IPS DF 6.9 (cell line): Measurements from ENCODE around the gene BBS12.

Source experiments
- DNase-seq: peaks from one replicate; pipeline ENCODE4 v3.0.0-alpha.2; 2013; ENCODE audit warnings: low read depth, low spot score
- H3K27ac ChIP-seq: one replicate; pipeline ENCODE4 v1.5.1; 2013; ENCODE audit warnings: low read length, control low read depth
- H3K27me3 ChIP-seq: 2 replicates; pipeline ENCODE4 v1.6.1; 2013; ENCODE audit warnings: mild to moderate bottlenecking, low read length; ENCODE audit not compliant: control insufficient read depth, insufficient read depth
- H3K36me3 ChIP-seq: 2 replicates; pipeline ENCODE4 v1.6.1; 2013; ENCODE audit warnings: low read length; ENCODE audit not compliant: control insufficient read depth, insufficient read depth
- H3K4me1 ChIP-seq: 2 replicates; pipeline ENCODE4 v1.6.1; 2013; ENCODE audit warnings: low read length; ENCODE audit not compliant: control insufficient read depth, insufficient read depth
- H3K4me3 ChIP-seq: 2 replicates; pipeline ENCODE4 v1.5.1; 2013; ENCODE audit warnings: mild to moderate bottlenecking, low read length
- H3K9me3 ChIP-seq: 2 replicates; pipeline ENCODE4 v1.6.1; 2013; ENCODE audit warnings: low read length, inconsistent platforms; ENCODE audit not compliant: control insufficient read depth, insufficient read depth
- WGBS: extraction: QIAGEN DNeasy Blood & Tissue Kit; methylation state at CpG from one replicate; pipeline ENCODE4 v1.1.7; 2013; ENCODE audit warnings: mixed read lengths, missing lambda C conversion rate; ENCODE audit not compliant: insufficient read length, insufficient coverage; 5-methylcytosine and 5-hydroxymethylcytosine counted together

Gene BBS12

DNA sequence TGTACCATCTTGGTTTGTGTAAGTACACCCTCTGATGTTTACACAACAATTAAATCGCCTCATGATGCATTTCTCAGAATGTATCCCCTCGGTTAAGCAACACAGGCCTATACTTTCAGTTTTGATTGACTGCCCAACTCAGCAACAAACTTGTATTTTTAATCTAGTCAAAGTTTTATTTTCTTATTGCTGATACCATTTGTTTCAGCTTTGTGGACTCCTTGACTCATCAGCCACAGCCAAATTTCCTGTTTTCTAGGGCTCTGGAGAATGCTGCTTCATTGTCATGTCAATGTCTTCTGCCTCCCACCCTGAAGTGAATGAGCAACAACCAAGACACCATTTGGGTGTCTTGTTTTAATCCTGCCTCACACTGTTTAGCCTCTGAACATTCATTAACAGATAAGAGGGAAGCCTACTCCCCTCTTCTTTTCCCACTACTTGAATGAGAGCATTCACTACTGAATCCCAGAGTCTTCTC lies 14.0 kb downstream of the BBS12 start:
- Histone ChIP-seq H3K9me3 (no peaks in the 10 kb centered on the region), H3K4me1 (0 out of 2 replicates have a peak, but pooled peaks cover 1% of the 10 kb centered on the region), H3K27ac (no peak overlapping the region), H3K36me3 (no peaks in the 10 kb centered on the region), H3K27me3 (no peaks in the 10 kb centered on the region), H3K4me3 (no peak overlapping the region)
- no CpG with 5 or more reads among the region's 2 CpGs for WGBS
- DNase-seq = no peak

GRCh38 chr4:122747068-122747467 lies 14.6 kb downstream of the BBS12 start:
- Histone ChIP-seq H3K36me3 (no peaks in the 10 kb centered on the region), H3K27ac (no peak overlapping the region), H3K27me3 (no peaks in the 10 kb centered on the region), H3K9me3 (no peaks in the 10 kb centered on the region), H3K4me1 (0 out of 2 replicates have a peak, but pooled peaks cover 1% of the 10 kb centered on the region), H3K4me3 (no peak overlapping the region)
- WGBS = no CpG with 5 or more reads among the region's 1 CpG
- no peak for DNase-seq

- Histone ChIP-seq H3K4me1 (0 out of 2 replicates have a peak, but pooled peaks cover 1% of the 10 kb centered on the region), H3K27me3 (no peaks in the 10 kb centered on the region), H3K27ac (no peak overlapping the region), H3K9me3 (no peaks in the 10 kb centered on the region), H3K4me3 (no peak overlapping the region), H3K36me3 (no peaks in the 10 kb centered on the region)
- no CpG with 5 or more reads among the region's 1 CpG for WGBS
- no peak for DNase-seq
These were observed 15.4 kb downstream of the BBS12 start for GRCh38 chr4:122747883-122748282.

GRCh38 chr4:122749704-122750454 lies 17.4 kb downstream of the BBS12 start:
- Histone ChIP-seq H3K27me3 (no peaks in the 10 kb centered on the region), H3K36me3 (no peaks in the 10 kb centered on the region), H3K4me3 (no peak overlapping the region), H3K4me1 (0 out of 2 replicates have a peak, but pooled peaks cover 1% of the 10 kb centered on the region), H3K9me3 (no peaks in the 10 kb centered on the region), H3K27ac (no peak overlapping the region)
- no peak for DNase-seq
- WGBS = 100% methylated on average over 1 of the region's 5 CpGs

GRCh38 chr4:122755675-122756074 lies 23.2 kb downstream of the BBS12 start:
- H3K36me3 ChIP-seq = no peaks in the 10 kb centered on the region
- no CpG with 5 or more reads among the region's 4 CpGs for WGBS
- H3K4me1 ChIP-seq = no peaks in the 10 kb centered on the region
- H3K9me3 ChIP-seq = no peaks in the 10 kb centered on the region
- no peak overlapping the region for H3K4me3 ChIP-seq
- DNase-seq = no peak
- H3K27me3 ChIP-seq = no peaks in the 10 kb centered on the region
- no peak overlapping the region for H3K27ac ChIP-seq

DNA sequence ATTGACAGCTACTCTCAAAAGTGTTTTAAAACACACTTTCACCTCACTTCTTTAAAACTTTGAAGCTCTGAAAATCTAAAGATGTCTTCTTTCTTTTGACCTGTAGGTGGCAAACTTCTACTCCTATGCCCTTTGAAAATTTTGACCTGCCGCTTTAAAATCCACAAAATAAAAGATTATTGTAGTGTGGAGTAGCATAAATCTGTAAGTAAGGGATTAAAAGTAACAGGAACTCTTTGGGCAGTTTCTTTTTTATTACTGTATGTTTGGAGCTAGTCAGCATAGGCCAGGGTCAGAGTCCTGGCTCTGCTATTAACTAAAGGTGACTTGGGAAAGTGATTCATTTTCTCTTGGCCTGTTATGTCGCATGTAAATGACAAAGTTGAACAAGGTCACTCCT lies 25.5 kb downstream of the BBS12 start:
- no peaks in the 10 kb centered on the region for H3K4me1 ChIP-seq
- no peak for DNase-seq
- no peaks in the 10 kb centered on the region for H3K27me3 ChIP-seq
- H3K27ac ChIP-seq = no peak overlapping the region
- no peaks in the 10 kb centered on the region for H3K9me3 ChIP-seq
- no peak overlapping the region for H3K4me3 ChIP-seq
- H3K36me3 ChIP-seq = no peaks in the 10 kb centered on the region
- WGBS = no CpG with 5 or more reads among the region's 2 CpGs

DNA sequence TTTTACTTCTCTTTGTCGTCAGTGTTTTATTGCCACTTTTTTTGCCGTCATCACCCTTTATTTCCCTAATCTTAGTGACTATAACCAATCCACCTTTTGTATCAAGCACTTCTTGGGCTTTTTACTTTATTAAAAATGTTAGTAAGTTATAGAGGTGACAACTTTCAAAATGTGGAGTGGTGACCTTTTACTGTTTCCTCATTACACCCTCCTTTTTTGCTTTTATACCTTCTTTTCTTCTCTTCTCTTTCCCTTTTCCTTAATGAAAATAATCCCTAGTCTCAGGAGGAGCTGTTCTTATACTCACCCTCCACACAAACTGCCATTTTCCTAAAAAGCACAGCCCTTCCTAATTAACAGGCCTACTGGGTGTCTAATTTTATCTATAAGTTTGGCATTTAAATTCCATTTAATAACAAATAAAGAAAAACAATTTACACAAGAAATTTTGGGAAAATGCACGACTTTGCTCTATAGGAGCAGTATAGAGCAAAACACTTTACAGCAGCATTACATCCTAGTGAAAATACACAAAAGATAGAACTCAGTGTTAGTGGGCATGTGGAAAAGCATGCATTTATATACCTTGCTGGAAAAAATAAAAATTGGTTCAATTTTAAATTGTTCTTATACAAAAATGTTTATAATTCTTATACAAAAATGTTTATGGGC lies 27.3 kb downstream of the BBS12 start:
- DNase-seq = no peak
- Histone ChIP-seq H3K36me3 (no peaks in the 10 kb centered on the region), H3K27me3 (no peaks in the 10 kb centered on the region), H3K4me1 (no peaks in the 10 kb centered on the region), H3K27ac (no peak overlapping the region), H3K9me3 (no peaks in the 10 kb centered on the region), H3K4me3 (no peak overlapping the region)
- 100% methylated on average over 1 of the region's 3 CpGs for WGBS

DNA sequence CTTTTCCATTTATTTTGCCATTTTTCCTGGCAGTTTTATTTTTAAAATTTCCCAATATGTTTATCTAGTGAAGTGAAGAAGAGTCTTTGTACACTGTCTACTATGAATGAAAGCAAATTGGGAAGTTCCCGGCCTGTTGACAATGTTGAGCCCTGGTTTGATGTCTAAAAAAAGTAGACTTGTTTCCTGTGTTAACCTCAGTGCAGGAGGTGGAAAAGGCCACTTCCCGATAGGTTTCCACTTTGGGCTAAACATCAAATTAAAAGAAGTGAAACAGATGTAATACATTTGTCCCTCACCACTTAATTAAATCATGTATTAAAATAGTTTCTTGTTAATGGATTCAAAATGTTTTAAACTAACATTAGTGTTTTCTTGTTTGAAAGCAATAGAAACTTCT lies 30.0 kb downstream of the BBS12 start:
- no peak for DNase-seq
- Histone ChIP-seq H3K4me1 (no peaks in the 10 kb centered on the region), H3K9me3 (no peaks in the 10 kb centered on the region), H3K27ac (no peak overlapping the region), H3K27me3 (no peaks in the 10 kb centered on the region), H3K36me3 (no peaks in the 10 kb centered on the region), H3K4me3 (no peak overlapping the region)
- WGBS = no CpG with 5 or more reads among the region's 2 CpGs

DNA sequence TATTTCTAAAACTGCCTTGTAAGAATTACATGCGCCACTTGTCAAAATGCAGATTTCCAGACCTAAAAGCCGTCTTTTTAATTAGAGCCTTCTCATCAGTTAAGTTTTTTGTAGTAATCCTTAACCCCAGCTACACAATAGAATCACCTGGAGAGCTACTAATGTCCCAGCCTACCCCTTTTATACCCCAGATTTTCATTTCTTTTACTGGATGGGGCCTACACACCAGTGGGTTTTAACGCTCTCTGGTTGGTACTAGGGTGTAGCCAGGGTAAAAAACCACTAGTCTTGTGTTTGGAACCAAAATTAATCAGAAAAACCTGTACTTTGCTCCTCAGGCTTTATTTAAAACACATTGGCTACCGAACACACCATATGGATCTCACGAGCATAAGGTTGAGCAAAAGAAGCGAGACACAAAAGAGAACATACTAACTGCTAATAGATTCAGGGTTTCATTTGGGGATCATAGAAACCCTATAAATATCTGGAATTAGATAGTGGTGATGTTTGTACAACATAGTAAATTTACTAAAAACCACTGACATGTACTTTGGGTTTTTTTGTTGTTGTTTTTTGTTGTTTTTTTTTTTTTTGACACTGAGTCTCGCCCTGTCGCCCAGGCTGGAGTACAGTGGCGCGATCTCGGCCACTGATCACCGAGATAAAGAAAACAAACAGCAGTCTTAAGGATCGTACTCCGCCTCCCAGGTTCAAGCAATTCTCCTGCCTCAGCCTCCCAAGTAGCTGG lies 30.6 kb downstream of the BBS12 start:
- no peak overlapping the region for H3K27ac ChIP-seq
- H3K9me3 ChIP-seq = no peaks in the 10 kb centered on the region
- H3K36me3 ChIP-seq = no peaks in the 10 kb centered on the region
- H3K4me1 ChIP-seq = no peaks in the 10 kb centered on the region
- H3K27me3 ChIP-seq = no peaks in the 10 kb centered on the region
- no CpG with 5 or more reads among the region's 14 CpGs for WGBS
- no peak overlapping the region for H3K4me3 ChIP-seq
- no peak for DNase-seq

GRCh38 chr4:122764071-122764820 lies 31.7 kb downstream of the BBS12 start:
- H3K4me1 ChIP-seq = no peaks in the 10 kb centered on the region
- no peak for DNase-seq
- H3K27me3 ChIP-seq = no peaks in the 10 kb centered on the region
- WGBS = no CpG with 5 or more reads among the region's 5 CpGs
- no peaks in the 10 kb centered on the region for H3K9me3 ChIP-seq
- H3K4me3 ChIP-seq = no peak overlapping the region
- H3K36me3 ChIP-seq = no peaks in the 10 kb centered on the region
- H3K27ac ChIP-seq = no peak overlapping the region
